Transverse colon (tissue), 3 donors: ENCODE measurements around the gene SPATA2.

ENCODE experiments used
- POLR2A ChIP-seq: fragments of 450-650 bp; IDR thresholded peaks from one replicate; pipeline ENCODE4 v1.6.1; 2016; ENCODE audit warnings: antibody characterized with exemption, mild to moderate bottlenecking, moderate library complexity
- POLR2AphosphoS5 ChIP-seq, 3 donors: sonication (generic); formaldehyde crosslinking; IDR thresholded peaks; one replicate each; pipeline ENCODE4 v1.6.1; 2016; ENCODE audit warnings: antibody characterized with exemption in 3 of 3

- no peak for TF ChIP-seq POLR2A
- TF ChIP-seq POLR2AphosphoS5 (IDR thresholded peaks at IDR 0.05): no peak
Observed at GRCh38 chr20:49908258-49908565, 7.1 kb downstream of the SPATA2 start.
